Choroid plexus epithelial cell (primary cell): ENCODE measurements around the gene RAD51B.

ENCODE experiments used
- DNase-seq: peaks from one replicate; pipeline ENCODE4 v3.0.0-alpha.2; 2010; ENCODE audit warnings: low read depth
- H3K4me3 ChIP-seq: 2 replicates; pipeline ENCODE4 v1.5.1; 2011; ENCODE audit warnings: low read depth, mild to moderate bottlenecking, control low read depth, low read length, moderate library complexity
- CTCF ChIP-seq: conservative IDR thresholded peaks from 2 replicates; pipeline ENCODE4 v1.5.1; 2011; ENCODE audit warnings: low read depth, mild to moderate bottlenecking, control low read depth, inconsistent platforms, low read length, moderate library complexity

RAD51B gene

GRCh38 chr14:68333262-68333661 is 513.7 kb downstream of the RAD51B start:
- H3K4me3 ChIP-seq = no peak overlapping the region
- no peak for TF ChIP-seq CTCF
- no peak for DNase-seq

- no peak overlapping the region for H3K4me3 ChIP-seq
- TF ChIP-seq CTCF = no peak
- no peak for DNase-seq
Observed at GRCh38 chr14:68335312-68335711, 515.7 kb downstream of the RAD51B start.

GRCh38 chr14:68336165-68336564 is 516.6 kb downstream of the RAD51B start:
- no peak for DNase-seq
- no peak for TF ChIP-seq CTCF
- H3K4me3 ChIP-seq = no peak overlapping the region

GRCh38 chr14:68337279-68337678 is 517.7 kb downstream of the RAD51B start:
- TF ChIP-seq CTCF = no peak
- H3K4me3 ChIP-seq = no peak overlapping the region
- no peak for DNase-seq

DNA sequence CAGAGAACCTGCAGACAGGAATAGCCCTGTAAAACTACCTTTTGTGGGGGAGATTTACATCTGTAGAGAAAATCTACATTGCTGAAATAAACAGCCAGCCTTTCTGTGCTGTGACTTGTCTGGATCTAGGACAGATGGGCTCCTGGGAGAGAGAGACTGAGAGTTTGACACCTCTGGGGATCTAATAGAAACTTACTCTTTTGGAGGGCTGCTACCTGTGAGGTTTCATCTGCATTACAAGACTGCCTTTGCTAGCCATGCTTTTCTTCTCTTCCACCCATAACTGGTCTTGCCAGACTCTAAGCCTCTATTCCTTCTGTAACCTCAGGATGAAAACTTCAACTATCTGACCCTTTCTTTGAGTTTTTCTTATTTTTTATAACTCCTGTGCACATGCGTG is 520.7 kb downstream of the RAD51B start:
- no peak for TF ChIP-seq CTCF
- no peak overlapping the region for H3K4me3 ChIP-seq
- no peak for DNase-seq

GRCh38 chr14:68341411-68342212 is 522.0 kb downstream of the RAD51B start:
- H3K4me3 ChIP-seq = no peak overlapping the region
- no peak for TF ChIP-seq CTCF
- DNase-seq = no peak

DNA sequence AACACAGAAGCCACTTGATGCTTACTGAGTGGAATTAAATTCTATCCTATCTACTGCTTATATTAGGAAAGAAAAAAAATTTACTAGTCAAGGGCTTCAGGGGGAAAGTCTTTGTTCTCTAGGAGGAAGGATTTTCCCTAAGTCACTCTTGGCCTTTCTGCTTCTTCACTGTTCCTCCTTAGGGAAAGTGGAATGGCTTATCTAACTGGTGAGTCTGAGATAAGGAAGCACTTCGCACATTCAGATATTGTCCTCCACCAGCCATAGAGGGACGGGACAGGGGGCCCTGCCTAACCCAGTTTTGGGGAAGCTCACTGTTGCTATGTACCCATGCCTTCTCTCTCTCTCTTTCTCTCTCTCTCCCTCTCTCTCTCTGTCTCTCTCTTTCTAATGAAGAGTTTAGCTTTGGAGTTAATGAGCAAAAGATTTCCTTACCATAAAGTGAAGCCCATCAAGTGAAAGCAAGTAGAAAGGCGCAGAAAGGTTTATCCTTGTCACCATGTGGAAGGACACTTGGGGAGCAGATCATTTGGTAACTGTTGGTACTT is 522.7 kb downstream of the RAD51B start:
- no peak for TF ChIP-seq CTCF
- no peak overlapping the region for H3K4me3 ChIP-seq
- no peak for DNase-seq
